Hematopoietic multipotent progenitor cell treated with erythropoietin and hydrocortisone succinate and interleukin-3 and kit ligand, for 8 days (in vitro differentiated cells): ENCODE results near the gene PFKFB3.
"Not testable (repeated sequence)": the region's sequence is repeated elsewhere in the genome, so short reads cannot be mapped to it uniquely, and the experiment has no call there.

ENCODE experiments used
- DNase-seq: peaks from one replicate; pipeline ENCODE4 v3.0.0-alpha.2; 2015

Gene PFKFB3

GRCh38 chr10:6221971-6222751 is 19.4 kb downstream of the PFKFB3 start:
- DNase-seq: no peak

GRCh38 chr10:6222755-6223154 is 20.0 kb downstream of the PFKFB3 start:
- no peak for DNase-seq

- DNase-seq: no peak
Measured at GRCh38 chr10:6223981-6224380, 21.2 kb downstream of the PFKFB3 start.

GRCh38 chr10:6224781-6225180 is 22.0 kb downstream of the PFKFB3 start:
- DNase-seq: no peak

GRCh38 chr10:6225263-6225814 is 22.6 kb downstream of the PFKFB3 start:
- DNase-seq: no peak

GRCh38 chr10:6226216-6226615 is 23.5 kb downstream of the PFKFB3 start:
- DNase-seq: no peak

GRCh38 chr10:6227346-6227745 is 24.6 kb downstream of the PFKFB3 start:
- no peak for DNase-seq

- no peak for DNase-seq
Measured at GRCh38 chr10:6228010-6228511, 25.3 kb downstream of the PFKFB3 start.

- DNase-seq: no peak
Measured at GRCh38 chr10:6228647-6229046, 25.9 kb downstream of the PFKFB3 start.

- DNase-seq: no peak
Measured at GRCh38 chr10:6229290-6229689, 26.6 kb downstream of the PFKFB3 start.

GRCh38 chr10:6229746-6230145 is 27.0 kb downstream of the PFKFB3 start:
- no peak for DNase-seq

GRCh38 chr10:6230315-6230714 is 27.6 kb downstream of the PFKFB3 start:
- peak; percentile 37 for DNase-seq

GRCh38 chr10:6231146-6231545 is 28.4 kb downstream of the PFKFB3 start:
- no peak for DNase-seq

- DNase-seq: no peak
Measured at GRCh38 chr10:6231730-6232129, 29.0 kb downstream of the PFKFB3 start.

GRCh38 chr10:6232225-6232807 is 29.6 kb downstream of the PFKFB3 start:
- DNase-seq: no peak

- no peak for DNase-seq
Measured at GRCh38 chr10:6232846-6233724, 30.4 kb downstream of the PFKFB3 start.

- no peak for DNase-seq
Measured at GRCh38 chr10:6233725-6234277, 31.1 kb downstream of the PFKFB3 start.

GRCh38 chr10:6234371-6234770 is 31.6 kb downstream of the PFKFB3 start:
- no peak for DNase-seq

GRCh38 chr10:6236349-6237198 is 33.8 kb downstream of the PFKFB3 start:
- no peak for DNase-seq

GRCh38 chr10:6237199-6237530 is 34.4 kb downstream of the PFKFB3 start:
- no peak for DNase-seq

- DNase-seq: not testable (repeated sequence)
Measured at GRCh38 chr10:6238587-6239212, 36.0 kb downstream of the PFKFB3 start.
